Measurements from ENCODE around the gene PTPRE.
A peak's percentile ranks its signal among the peaks of the same experiment; 100 is the strongest.

PTPRE gene

DNA sequence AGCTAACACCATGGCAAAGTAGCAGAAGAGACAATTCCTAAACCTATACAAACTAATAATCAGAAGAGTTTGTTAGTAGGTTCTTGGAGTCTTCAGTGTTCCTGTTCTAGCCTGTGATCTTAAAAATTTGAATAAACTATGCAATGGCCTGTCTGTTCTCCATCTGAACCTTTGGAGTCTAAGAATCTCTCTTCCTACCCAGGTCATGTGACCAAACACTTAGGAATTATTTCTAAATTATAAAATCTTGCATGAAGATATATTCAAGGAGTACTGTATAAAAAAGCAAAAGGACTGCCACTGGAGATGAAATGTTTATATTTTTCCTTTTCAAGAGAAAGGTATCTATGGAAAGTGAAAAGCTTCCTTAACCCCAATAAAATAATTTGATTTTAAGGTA, 216.9 kb downstream of the PTPRE start:
- no peak for ATAC-seq

GRCh38 chr10:128124813-128125403, 218.0 kb downstream of the PTPRE start:
- ATAC-seq, result peak; percentile 11; the same call in 2 of the 3 replicates
- TF ChIP-seq CSDC2 (CRISPR knock-in tag; IDR thresholded peaks at IDR 0.05) (no peak), OSR1 (CRISPR knock-in tag; IDR thresholded peaks at IDR 0.05) (no peak), TCF4 (CRISPR knock-in tag; IDR thresholded peaks at IDR 0.05; ENCODE audit: borderline replicate concordance) (no peak), SNAI2 (CRISPR knock-in tag; IDR thresholded peaks at IDR 0.05) (no peak), ZFP3 (CRISPR knock-in tag; IDR thresholded peaks at IDR 0.05) (no peak), GLIS3 (CRISPR knock-in tag; IDR thresholded peaks at IDR 0.05) (no peak), ESRRG (CRISPR knock-in tag; IDR thresholded peaks at IDR 0.05) (no peak), ARNTL (CRISPR knock-in tag; IDR thresholded peaks at IDR 0.05; ENCODE audit: borderline replicate concordance, low read depth) (no peak), ZNF70 (CRISPR knock-in tag; IDR thresholded peaks at IDR 0.05) (no peak), ZNF565 (CRISPR knock-in tag; conservative IDR thresholded peaks at IDR 0.05; ENCODE audit: low read depth) (no peak), ZNF8 (CRISPR knock-in tag; IDR thresholded peaks at IDR 0.05) (no peak), POU6F1 (CRISPR knock-in tag; IDR thresholded peaks at IDR 0.05; ENCODE audit: borderline replicate concordance, low read depth) (no peak), BACH2 (CRISPR knock-in tag; IDR thresholded peaks at IDR 0.05; ENCODE audit: borderline replicate concordance) (no peak)
- TF ChIP-seq, protein P1, sequence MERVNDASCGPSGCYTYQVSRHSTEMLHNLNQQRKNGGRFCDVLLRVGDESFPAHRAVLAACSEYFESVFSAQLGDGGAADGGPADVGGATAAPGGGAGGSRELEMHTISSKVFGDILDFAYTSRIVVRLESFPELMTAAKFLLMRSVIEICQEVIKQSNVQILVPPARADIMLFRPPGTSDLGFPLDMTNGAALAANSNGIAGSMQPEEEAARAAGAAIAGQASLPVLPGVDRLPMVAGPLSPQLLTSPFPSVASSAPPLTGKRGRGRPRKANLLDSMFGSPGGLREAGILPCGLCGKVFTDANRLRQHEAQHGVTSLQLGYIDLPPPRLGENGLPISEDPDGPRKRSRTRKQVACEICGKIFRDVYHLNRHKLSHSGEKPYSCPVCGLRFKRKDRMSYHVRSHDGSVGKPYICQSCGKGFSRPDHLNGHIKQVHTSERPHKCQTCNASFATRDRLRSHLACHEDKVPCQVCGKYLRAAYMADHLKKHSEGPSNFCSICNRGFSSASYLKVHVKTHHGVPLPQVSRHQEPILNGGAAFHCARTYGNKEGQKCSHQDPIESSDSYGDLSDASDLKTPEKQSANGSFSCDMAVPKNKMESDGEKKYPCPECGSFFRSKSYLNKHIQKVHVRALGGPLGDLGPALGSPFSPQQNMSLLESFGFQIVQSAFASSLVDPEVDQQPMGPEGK (CRISPR knock-in tag; IDR thresholded peaks at IDR 0.05; ENCODE audit: borderline replicate concordance), result no peak
- TF ChIP-seq, protein P2, sequence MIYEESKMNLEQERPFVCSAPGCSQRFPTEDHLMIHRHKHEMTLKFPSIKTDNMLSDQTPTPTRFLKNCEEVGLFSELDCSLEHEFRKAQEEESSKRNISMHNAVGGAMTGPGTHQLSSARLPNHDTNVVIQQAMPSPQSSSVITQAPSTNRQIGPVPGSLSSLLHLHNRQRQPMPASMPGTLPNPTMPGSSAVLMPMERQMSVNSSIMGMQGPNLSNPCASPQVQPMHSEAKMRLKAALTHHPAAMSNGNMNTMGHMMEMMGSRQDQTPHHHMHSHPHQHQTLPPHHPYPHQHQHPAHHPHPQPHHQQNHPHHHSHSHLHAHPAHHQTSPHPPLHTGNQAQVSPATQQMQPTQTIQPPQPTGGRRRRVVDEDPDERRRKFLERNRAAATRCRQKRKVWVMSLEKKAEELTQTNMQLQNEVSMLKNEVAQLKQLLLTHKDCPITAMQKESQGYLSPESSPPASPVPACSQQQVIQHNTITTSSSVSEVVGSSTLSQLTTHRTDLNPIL (CRISPR knock-in tag; IDR thresholded peaks at IDR 0.05; ENCODE audit: low read depth), result no peak
- TF ChIP-seq, protein P3, sequence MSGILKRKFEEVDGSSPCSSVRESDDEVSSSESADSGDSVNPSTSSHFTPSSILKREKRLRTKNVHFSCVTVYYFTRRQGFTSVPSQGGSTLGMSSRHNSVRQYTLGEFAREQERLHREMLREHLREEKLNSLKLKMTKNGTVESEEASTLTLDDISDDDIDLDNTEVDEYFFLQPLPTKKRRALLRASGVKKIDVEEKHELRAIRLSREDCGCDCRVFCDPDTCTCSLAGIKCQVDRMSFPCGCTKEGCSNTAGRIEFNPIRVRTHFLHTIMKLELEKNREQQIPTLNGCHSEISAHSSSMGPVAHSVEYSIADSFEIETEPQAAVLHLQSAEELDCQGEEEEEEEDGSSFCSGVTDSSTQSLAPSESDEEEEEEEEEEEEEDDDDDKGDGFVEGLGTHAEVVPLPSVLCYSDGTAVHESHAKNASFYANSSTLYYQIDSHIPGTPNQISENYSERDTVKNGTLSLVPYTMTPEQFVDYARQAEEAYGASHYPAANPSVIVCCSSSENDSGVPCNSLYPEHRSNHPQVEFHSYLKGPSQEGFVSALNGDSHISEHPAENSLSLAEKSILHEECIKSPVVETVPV (CRISPR knock-in tag; IDR thresholded peaks at IDR 0.05), result no peak

More for the DNA sequence above, 216.9 kb downstream of the PTPRE start:
- TF ChIP-seq SNAI2 (CRISPR knock-in tag; IDR thresholded peaks at IDR 0.05), result no peak

- TF ChIP-seq OSR1 (CRISPR knock-in tag; IDR thresholded peaks at IDR 0.05) (no peak), ZNF8 (CRISPR knock-in tag; IDR thresholded peaks at IDR 0.05) (no peak), RARB (CRISPR knock-in tag; IDR thresholded peaks at IDR 0.05) (no peak), PPARA (CRISPR knock-in tag; IDR thresholded peaks at IDR 0.05; ENCODE audit: borderline replicate concordance) (no peak), TCF4 (CRISPR knock-in tag; IDR thresholded peaks at IDR 0.05; ENCODE audit: borderline replicate concordance) (no peak), ZNF70 (CRISPR knock-in tag; IDR thresholded peaks at IDR 0.05) (no peak), SNAI2 (CRISPR knock-in tag; IDR thresholded peaks at IDR 0.05) (no peak), ESRRG (CRISPR knock-in tag; IDR thresholded peaks at IDR 0.05) (no peak), GLIS3 (CRISPR knock-in tag; IDR thresholded peaks at IDR 0.05) (no peak), ISL1 (CRISPR knock-in tag; IDR thresholded peaks at IDR 0.05) (no peak), TOX (CRISPR knock-in tag; IDR thresholded peaks at IDR 0.05; ENCODE audit: borderline replicate concordance) (no peak), BACH2 (CRISPR knock-in tag; IDR thresholded peaks at IDR 0.05; ENCODE audit: borderline replicate concordance) (no peak), ZNF565 (CRISPR knock-in tag; conservative IDR thresholded peaks at IDR 0.05; ENCODE audit: low read depth) (no peak), POU6F1 (CRISPR knock-in tag; IDR thresholded peaks at IDR 0.05; ENCODE audit: borderline replicate concordance, low read depth) (no peak), ARNTL (CRISPR knock-in tag; IDR thresholded peaks at IDR 0.05; ENCODE audit: borderline replicate concordance, low read depth) (no peak)
- TF ChIP-seq, protein P2 (CRISPR knock-in tag; IDR thresholded peaks at IDR 0.05; ENCODE audit: low read depth), result no peak
- TF ChIP-seq, protein P4, sequence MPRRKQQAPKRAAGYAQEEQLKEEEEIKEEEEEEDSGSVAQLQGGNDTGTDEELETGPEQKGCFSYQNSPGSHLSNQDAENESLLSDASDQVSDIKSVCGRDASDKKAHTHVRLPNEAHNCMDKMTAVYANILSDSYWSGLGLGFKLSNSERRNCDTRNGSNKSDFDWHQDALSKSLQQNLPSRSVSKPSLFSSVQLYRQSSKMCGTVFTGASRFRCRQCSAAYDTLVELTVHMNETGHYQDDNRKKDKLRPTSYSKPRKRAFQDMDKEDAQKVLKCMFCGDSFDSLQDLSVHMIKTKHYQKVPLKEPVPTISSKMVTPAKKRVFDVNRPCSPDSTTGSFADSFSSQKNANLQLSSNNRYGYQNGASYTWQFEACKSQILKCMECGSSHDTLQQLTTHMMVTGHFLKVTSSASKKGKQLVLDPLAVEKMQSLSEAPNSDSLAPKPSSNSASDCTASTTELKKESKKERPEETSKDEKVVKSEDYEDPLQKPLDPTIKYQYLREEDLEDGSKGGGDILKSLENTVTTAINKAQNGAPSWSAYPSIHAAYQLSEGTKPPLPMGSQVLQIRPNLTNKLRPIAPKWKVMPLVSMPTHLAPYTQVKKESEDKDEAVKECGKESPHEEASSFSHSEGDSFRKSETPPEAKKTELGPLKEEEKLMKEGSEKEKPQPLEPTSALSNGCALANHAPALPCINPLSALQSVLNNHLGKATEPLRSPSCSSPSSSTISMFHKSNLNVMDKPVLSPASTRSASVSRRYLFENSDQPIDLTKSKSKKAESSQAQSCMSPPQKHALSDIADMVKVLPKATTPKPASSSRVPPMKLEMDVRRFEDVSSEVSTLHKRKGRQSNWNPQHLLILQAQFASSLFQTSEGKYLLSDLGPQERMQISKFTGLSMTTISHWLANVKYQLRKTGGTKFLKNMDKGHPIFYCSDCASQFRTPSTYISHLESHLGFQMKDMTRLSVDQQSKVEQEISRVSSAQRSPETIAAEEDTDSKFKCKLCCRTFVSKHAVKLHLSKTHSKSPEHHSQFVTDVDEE (CRISPR knock-in tag; IDR thresholded peaks at IDR 0.05), result no peak
- peak; percentile 19 for ATAC-seq
Measured at GRCh38 chr10:128125416-128125943, 218.6 kb downstream of the PTPRE start.

Data from SK-N-SH treated with all-trans-retinoic acid at 6 μM for 48 hours (cell line).